ENCODE results near the gene ZBTB7A. TPM values are rescaled to one million over a fixed set of nuclear protein-coding genes. Genes with fewer than 3 reads are reported as not detected.

The ZBTB7A gene
- total RNA-seq, 4 donors from 2014 or later: 71.9 to 137 (median 114) TPM

- TF ChIP-seq POLR2AphosphoS5 (IDR thresholded peaks at IDR 0.05) (no peak), CTCF (IDR thresholded peaks at IDR 0.05) (no peak), EP300 (IDR thresholded peaks at IDR 0.05) (no peak), POLR2A (IDR thresholded peaks at IDR 0.05; ENCODE audit: low read depth) (no peak)
- intact Hi-C loops (cut with DNase I): no loop called here
- Histone ChIP-seq H3K4me1 (peaks cover 0 to 17% (median 3%) of the 10 kb centered on the region in 4 donors), H3K27me3 (no peaks in the 10 kb centered on the region), H3K36me3 (peaks cover 60 to 96% (median 82%) of the 10 kb centered on the region in 4 donors), H3K4me3 (no peak overlapping the region), H3K27ac (replicated peaks in 1 of 4) (no peak overlapping the region), H3K9me3 (no peaks in the 10 kb centered on the region)
- no peak for DNase-seq (ENCODE audit: extremely low spot score)
- WGBS: 78% methylated on average over 8 of the region's 18 CpGs
These were observed 31.8 kb upstream of the ZBTB7A start for GRCh38 chr19:4098493-4098892.

- WGBS: 87% methylated on average over 10 of the region's 11 CpGs
- intact Hi-C loops (cut with DNase I): no loop called here
- peak overlapping the region in 2 of 4 donors; percentile 27 to 39 for H3K27ac ChIP-seq (replicated peaks in 1 of 4)
- H3K27me3 ChIP-seq: no peaks in the 10 kb centered on the region
- peaks cover 56 to 96% (median 81%) of the 10 kb centered on the region in 4 donors for H3K36me3 ChIP-seq
- H3K9me3 ChIP-seq: no peaks in the 10 kb centered on the region
- H3K4me3 ChIP-seq: no peak overlapping the region
- peaks cover 0 to 17% (median 3%) of the 10 kb centered on the region in 4 donors for H3K4me1 ChIP-seq
- no peak for DNase-seq (ENCODE audit: extremely low spot score)
- TF ChIP-seq POLR2AphosphoS5 (IDR thresholded peaks at IDR 0.05) (peak; percentile 16 to 37), CTCF (IDR thresholded peaks at IDR 0.05) (no peak), POLR2A (IDR thresholded peaks at IDR 0.05; ENCODE audit: low read depth) (no peak), EP300 (IDR thresholded peaks at IDR 0.05) (no peak)
These were observed 30.8 kb upstream of the ZBTB7A start for GRCh38 chr19:4097501-4097900.

- peaks cover 0 to 17% (median 3%) of the 10 kb centered on the region in 4 donors for H3K4me1 ChIP-seq
- H3K9me3 ChIP-seq: no peaks in the 10 kb centered on the region
- H3K4me3 ChIP-seq: no peak overlapping the region
- TF ChIP-seq POLR2AphosphoS5 (IDR thresholded peaks at IDR 0.05) (no peak), CTCF (IDR thresholded peaks at IDR 0.05) (no peak), EP300 (IDR thresholded peaks at IDR 0.05) (no peak), POLR2A (IDR thresholded peaks at IDR 0.05; ENCODE audit: low read depth) (no peak)
- WGBS: 89% methylated on average over 25 of the region's 31 CpGs
- peaks cover 51 to 96% (median 80%) of the 10 kb centered on the region in 4 donors for H3K36me3 ChIP-seq
- no peak for DNase-seq (ENCODE audit: extremely low spot score)
- H3K27me3 ChIP-seq: no peaks in the 10 kb centered on the region
- intact Hi-C loops (cut with DNase I): no loop called here
- no peak overlapping the region for H3K27ac ChIP-seq (replicated peaks in 1 of 4)
These were observed 29.6 kb upstream of the ZBTB7A start for GRCh38 chr19:4096049-4096892.

- no peak for DNase-seq (ENCODE audit: extremely low spot score)
- intact Hi-C loops (cut with DNase I): no loop called here
- TF ChIP-seq CTCF (IDR thresholded peaks at IDR 0.05) (no peak), POLR2A (IDR thresholded peaks at IDR 0.05; ENCODE audit: low read depth) (no peak)
- Histone ChIP-seq H3K4me1 (peaks cover 0 to 17% (median 3%) of the 10 kb centered on the region in 4 donors), H3K27ac (replicated peaks in 1 of 4) (no peak overlapping the region), H3K4me3 (no peak overlapping the region), H3K27me3 (no peaks in the 10 kb centered on the region), H3K9me3 (no peaks in the 10 kb centered on the region), H3K36me3 (peaks cover 47 to 96% (median 80%) of the 10 kb centered on the region in 4 donors)
- 90% methylated on average over 12 of the region's 12 CpGs for WGBS
These were observed 28.8 kb upstream of the ZBTB7A start for GRCh38 chr19:4095488-4095844.

Data from esophagus muscularis mucosa (tissue), 4 donors.